GM23338 (cell line): ENCODE results near the gene SIK2. TPM values are rescaled to one million over a fixed set of nuclear protein-coding genes. Genes with fewer than 3 reads are reported as not detected.

Source experiments
- ATAC-seq: fragments of 200-7000 bp; cut with Tn5 transposase; 3 replicates; pipeline ENCODE4 v1.9.1; 2020
- DNase-seq: peaks from one replicate; pipeline ENCODE4 v3.0.0-alpha.2; 2015; ENCODE audit warnings: low spot score
- H2AFZ ChIP-seq: fragments of 200-600 bp; sonication (generic); 2 replicates; pipeline ENCODE4 v1.8.0; 2016; ENCODE audit warnings: antibody characterized with exemption, mild to moderate bottlenecking, moderate library complexity
- H3F3A ChIP-seq: fragments of 200-600 bp; sonication (generic); replicated peaks from 2 replicates; pipeline ENCODE4 v1.8.0; 2017; ENCODE audit warnings: antibody characterized with exemption, mixed run types, low read depth
- H3K27ac ChIP-seq: fragments of 200-600 bp; sonication (generic); 2 replicates; pipeline ENCODE4 v1.6.1; 2016; ENCODE audit warnings: low read depth
- H3K27me3 ChIP-seq: fragments of 200-600 bp; sonication (generic); 2 replicates; pipeline ENCODE4 v1.8.0; 2016; ENCODE audit warnings: mild to moderate bottlenecking, mixed run types, moderate library complexity; ENCODE audit not compliant: insufficient read depth
- H3K36me3 ChIP-seq: fragments of 200-600 bp; sonication (generic); 2 replicates; pipeline ENCODE4 v1.8.0; 2016; ENCODE audit warnings: mild to moderate bottlenecking; ENCODE audit not compliant: insufficient read depth
- H3K4me1 ChIP-seq: fragments of 200-600 bp; sonication (generic); 2 replicates; pipeline ENCODE4 v1.8.0; 2016; ENCODE audit warnings: mild to moderate bottlenecking, moderate library complexity; ENCODE audit not compliant: insufficient read depth
- H3K4me2 ChIP-seq: fragments of 200-600 bp; sonication (generic); 2 replicates; pipeline ENCODE4 v1.7.1; 2017; ENCODE audit warnings: mixed run types
- H3K4me3 ChIP-seq: fragments of 200-600 bp; sonication (generic); 2 replicates; pipeline ENCODE4 v1.6.1; 2016; ENCODE audit warnings: mixed run types
- H3K79me2 ChIP-seq: fragments of 200-600 bp; sonication (generic); replicated peaks from 2 replicates; pipeline ENCODE4 v1.8.0; 2017; ENCODE audit warnings: mild to moderate bottlenecking; ENCODE audit not compliant: insufficient read depth
- H3K9me2 ChIP-seq: fragments of 200-600 bp; sonication (generic); 2 replicates; pipeline ENCODE4 v1.8.0; 2017; ENCODE audit not compliant: insufficient read depth
- H4K20me1 ChIP-seq: fragments of 200-600 bp; sonication (generic); replicated peaks from 2 replicates; pipeline ENCODE4 v1.8.0; 2017; ENCODE audit warnings: mild to moderate bottlenecking; ENCODE audit not compliant: insufficient read depth
- H3K27ac Mint-ChIP-seq: 2 replicates; pipeline ENCODE4 v1.8.0; 2020; ENCODE audit warnings: inconsistent platforms, mild to moderate bottlenecking, moderate library complexity, mixed read lengths
- H3K27me3 Mint-ChIP-seq: 3 replicates; pipeline ENCODE4 v1.8.0; 2022; ENCODE audit warnings: low read depth, mild to moderate bottlenecking, moderate library complexity, mixed read lengths, inconsistent platforms; ENCODE audit not compliant: insufficient read depth, poor library complexity
- H3K36me3 Mint-ChIP-seq: 3 replicates; pipeline ENCODE4 v1.8.0; 2021; ENCODE audit warnings: low read depth, mild to moderate bottlenecking, inconsistent platforms, moderate library complexity, mixed read lengths
- H3K4me1 Mint-ChIP-seq: 3 replicates; pipeline ENCODE4 v1.8.0; 2020; ENCODE audit warnings: mild to moderate bottlenecking, inconsistent platforms, mixed read lengths
- H3K4me3 Mint-ChIP-seq: 3 replicates; pipeline ENCODE4 v1.8.0; 2021; ENCODE audit warnings: moderate library complexity, mild to moderate bottlenecking, inconsistent platforms, mixed read lengths
- H3K9me3 Mint-ChIP-seq: 3 replicates; pipeline ENCODE4 v1.8.0; 2020; ENCODE audit warnings: moderate library complexity, mild to moderate bottlenecking, inconsistent platforms, mixed read lengths
- CREB1 ChIP-seq: fragments of 250-450 bp; sonication (Bioruptor Pico); IDR thresholded peaks from 2 replicates; pipeline ENCODE4 v1.5.0; 2020; ENCODE audit warnings: low read depth, mild to moderate bottlenecking, moderate library complexity
- EZH2 ChIP-seq: fragments of 200-600 bp; sonication (generic); IDR thresholded peaks from one replicate; pipeline ENCODE4 v1.8.0; 2017; ENCODE audit warnings: antibody characterized with exemption, mild to moderate bottlenecking, low read depth; ENCODE audit not compliant: unreplicated experiment
- NANOG ChIP-seq: IDR thresholded peaks from 2 replicates; pipeline ENCODE4 v1.6.1; 2016; ENCODE audit warnings: antibody characterized with exemption, borderline replicate concordance
- REST ChIP-seq: IDR thresholded peaks from one replicate; pipeline ENCODE4 v1.6.1; 2018; ENCODE audit warnings: antibody characterized with exemption; ENCODE audit not compliant: unreplicated experiment
- STAT1 ChIP-seq: IDR thresholded peaks from one replicate; pipeline ENCODE4 v1.6.1; 2016; ENCODE audit warnings: antibody characterized with exemption; ENCODE audit not compliant: unreplicated experiment
- ZNF114 ChIP-seq: fragments of 250-450 bp; sonication (Bioruptor Pico); IDR thresholded peaks from 2 replicates; pipeline ENCODE4 v1.5.0; 2020; ENCODE audit warnings: mild to moderate bottlenecking, moderate library complexity
- ZNF331 ChIP-seq: fragments of 250-450 bp; sonication (Bioruptor Pico); IDR thresholded peaks from 2 replicates; pipeline ENCODE4 v1.5.0; 2020; ENCODE audit warnings: low read depth, mild to moderate bottlenecking, moderate library complexity
- polyA plus RNA-seq: library from polyadenylated mRNA; unstranded; fragments of >200 nt; fragmentation: Nextera tagmentation; extraction: Ambion mirVana; gene quantifications from 2 replicates; pipeline ENCODE4 v1.2.1, GENCODE V29; 2016
- total RNA-seq: library from RNA; depleted of rRNA; stranded (reverse); fragments of >200 nt; shearing (Covaris generic); gene quantifications from 2 replicates; pipeline ENCODE4 v1.2.3, GENCODE V29; 2014
- TF ChIP-seq, protein P1 (sequence below), 2 experiments: fragments of 200-600 bp in 1 of 2; sonication (generic) in 1 of 2; conservative IDR thresholded peaks; 2 replicates each; pipeline versions ENCODE4 v1.5.1 to v1.6.1; 2016 to 2017; ENCODE audit warnings: antibody characterized with exemption in 2 of 2, low read depth in 2 of 2, mild to moderate bottlenecking in 2 of 2, moderate library complexity in 1 of 2
- TF ChIP-seq, protein P2 (sequence below): IDR thresholded peaks from 2 replicates; pipeline ENCODE4 v1.6.1; 2016; ENCODE audit warnings: antibody characterized with exemption
- TF ChIP-seq, protein P3 (sequence below): fragments of 250-450 bp; sonication (Bioruptor Pico); IDR thresholded peaks from 2 replicates; pipeline ENCODE4 v1.5.0; 2020; ENCODE audit warnings: mild to moderate bottlenecking, moderate library complexity

The SIK2 gene
- total and polyA plus RNA-seq, 2 experiments from 2014 or later: 2.3 to 6.7 TPM

- Histone ChIP-seq H3K4me1 (peaks cover 21% of the 10 kb centered on the region), H2AFZ (no peak overlapping the region), H3F3A (no peaks in the 10 kb centered on the region), H3K27me3 (no peaks in the 10 kb centered on the region), H3K79me2 (no peaks in the 10 kb centered on the region), H3K4me2 (no peak overlapping the region), H3K4me3 (no peak overlapping the region), H3K9me2 (no peaks in the 10 kb centered on the region), H3K27ac (no peak overlapping the region), H4K20me1 (no peaks in the 10 kb centered on the region), H3K36me3 (peaks cover 12% of the 10 kb centered on the region; the same call in 1 of the 2 replicates)
- Mint-ChIP-seq H3K4me1 (peaks cover 18% of the 10 kb centered on the region), H3K27ac (no peak overlapping the region), H3K36me3 (peaks cover 27% of the 10 kb centered on the region), H3K4me3 (no peak overlapping the region), H3K27me3 (no peaks in the 10 kb centered on the region), H3K9me3 (peaks cover 26% of the 10 kb centered on the region)
- ATAC-seq (no peak), DNase-seq (no peak)
- TF ChIP-seq REST: no peak
- TF ChIP-seq ZNF114 (CRISPR knock-in tag): no peak
- no peak for TF ChIP-seq ZNF331 (CRISPR knock-in tag)
- no peak for TF ChIP-seq NANOG
- TF ChIP-seq, protein P1, sequence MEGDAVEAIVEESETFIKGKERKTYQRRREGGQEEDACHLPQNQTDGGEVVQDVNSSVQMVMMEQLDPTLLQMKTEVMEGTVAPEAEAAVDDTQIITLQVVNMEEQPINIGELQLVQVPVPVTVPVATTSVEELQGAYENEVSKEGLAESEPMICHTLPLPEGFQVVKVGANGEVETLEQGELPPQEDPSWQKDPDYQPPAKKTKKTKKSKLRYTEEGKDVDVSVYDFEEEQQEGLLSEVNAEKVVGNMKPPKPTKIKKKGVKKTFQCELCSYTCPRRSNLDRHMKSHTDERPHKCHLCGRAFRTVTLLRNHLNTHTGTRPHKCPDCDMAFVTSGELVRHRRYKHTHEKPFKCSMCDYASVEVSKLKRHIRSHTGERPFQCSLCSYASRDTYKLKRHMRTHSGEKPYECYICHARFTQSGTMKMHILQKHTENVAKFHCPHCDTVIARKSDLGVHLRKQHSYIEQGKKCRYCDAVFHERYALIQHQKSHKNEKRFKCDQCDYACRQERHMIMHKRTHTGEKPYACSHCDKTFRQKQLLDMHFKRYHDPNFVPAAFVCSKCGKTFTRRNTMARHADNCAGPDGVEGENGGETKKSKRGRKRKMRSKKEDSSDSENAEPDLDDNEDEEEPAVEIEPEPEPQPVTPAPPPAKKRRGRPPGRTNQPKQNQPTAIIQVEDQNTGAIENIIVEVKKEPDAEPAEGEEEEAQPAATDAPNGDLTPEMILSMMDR (conservative IDR thresholded peaks at IDR 0.05; ENCODE audit: low read depth in 2 of 2): no peak
- TF ChIP-seq, protein P2, sequence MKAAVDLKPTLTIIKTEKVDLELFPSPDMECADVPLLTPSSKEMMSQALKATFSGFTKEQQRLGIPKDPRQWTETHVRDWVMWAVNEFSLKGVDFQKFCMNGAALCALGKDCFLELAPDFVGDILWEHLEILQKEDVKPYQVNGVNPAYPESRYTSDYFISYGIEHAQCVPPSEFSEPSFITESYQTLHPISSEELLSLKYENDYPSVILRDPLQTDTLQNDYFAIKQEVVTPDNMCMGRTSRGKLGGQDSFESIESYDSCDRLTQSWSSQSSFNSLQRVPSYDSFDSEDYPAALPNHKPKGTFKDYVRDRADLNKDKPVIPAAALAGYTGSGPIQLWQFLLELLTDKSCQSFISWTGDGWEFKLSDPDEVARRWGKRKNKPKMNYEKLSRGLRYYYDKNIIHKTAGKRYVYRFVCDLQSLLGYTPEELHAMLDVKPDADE: no peak
- no peak for TF ChIP-seq CREB1 (CRISPR knock-in tag)
- no peak for TF ChIP-seq STAT1
- TF ChIP-seq EZH2: no peak
- TF ChIP-seq, protein P3, sequence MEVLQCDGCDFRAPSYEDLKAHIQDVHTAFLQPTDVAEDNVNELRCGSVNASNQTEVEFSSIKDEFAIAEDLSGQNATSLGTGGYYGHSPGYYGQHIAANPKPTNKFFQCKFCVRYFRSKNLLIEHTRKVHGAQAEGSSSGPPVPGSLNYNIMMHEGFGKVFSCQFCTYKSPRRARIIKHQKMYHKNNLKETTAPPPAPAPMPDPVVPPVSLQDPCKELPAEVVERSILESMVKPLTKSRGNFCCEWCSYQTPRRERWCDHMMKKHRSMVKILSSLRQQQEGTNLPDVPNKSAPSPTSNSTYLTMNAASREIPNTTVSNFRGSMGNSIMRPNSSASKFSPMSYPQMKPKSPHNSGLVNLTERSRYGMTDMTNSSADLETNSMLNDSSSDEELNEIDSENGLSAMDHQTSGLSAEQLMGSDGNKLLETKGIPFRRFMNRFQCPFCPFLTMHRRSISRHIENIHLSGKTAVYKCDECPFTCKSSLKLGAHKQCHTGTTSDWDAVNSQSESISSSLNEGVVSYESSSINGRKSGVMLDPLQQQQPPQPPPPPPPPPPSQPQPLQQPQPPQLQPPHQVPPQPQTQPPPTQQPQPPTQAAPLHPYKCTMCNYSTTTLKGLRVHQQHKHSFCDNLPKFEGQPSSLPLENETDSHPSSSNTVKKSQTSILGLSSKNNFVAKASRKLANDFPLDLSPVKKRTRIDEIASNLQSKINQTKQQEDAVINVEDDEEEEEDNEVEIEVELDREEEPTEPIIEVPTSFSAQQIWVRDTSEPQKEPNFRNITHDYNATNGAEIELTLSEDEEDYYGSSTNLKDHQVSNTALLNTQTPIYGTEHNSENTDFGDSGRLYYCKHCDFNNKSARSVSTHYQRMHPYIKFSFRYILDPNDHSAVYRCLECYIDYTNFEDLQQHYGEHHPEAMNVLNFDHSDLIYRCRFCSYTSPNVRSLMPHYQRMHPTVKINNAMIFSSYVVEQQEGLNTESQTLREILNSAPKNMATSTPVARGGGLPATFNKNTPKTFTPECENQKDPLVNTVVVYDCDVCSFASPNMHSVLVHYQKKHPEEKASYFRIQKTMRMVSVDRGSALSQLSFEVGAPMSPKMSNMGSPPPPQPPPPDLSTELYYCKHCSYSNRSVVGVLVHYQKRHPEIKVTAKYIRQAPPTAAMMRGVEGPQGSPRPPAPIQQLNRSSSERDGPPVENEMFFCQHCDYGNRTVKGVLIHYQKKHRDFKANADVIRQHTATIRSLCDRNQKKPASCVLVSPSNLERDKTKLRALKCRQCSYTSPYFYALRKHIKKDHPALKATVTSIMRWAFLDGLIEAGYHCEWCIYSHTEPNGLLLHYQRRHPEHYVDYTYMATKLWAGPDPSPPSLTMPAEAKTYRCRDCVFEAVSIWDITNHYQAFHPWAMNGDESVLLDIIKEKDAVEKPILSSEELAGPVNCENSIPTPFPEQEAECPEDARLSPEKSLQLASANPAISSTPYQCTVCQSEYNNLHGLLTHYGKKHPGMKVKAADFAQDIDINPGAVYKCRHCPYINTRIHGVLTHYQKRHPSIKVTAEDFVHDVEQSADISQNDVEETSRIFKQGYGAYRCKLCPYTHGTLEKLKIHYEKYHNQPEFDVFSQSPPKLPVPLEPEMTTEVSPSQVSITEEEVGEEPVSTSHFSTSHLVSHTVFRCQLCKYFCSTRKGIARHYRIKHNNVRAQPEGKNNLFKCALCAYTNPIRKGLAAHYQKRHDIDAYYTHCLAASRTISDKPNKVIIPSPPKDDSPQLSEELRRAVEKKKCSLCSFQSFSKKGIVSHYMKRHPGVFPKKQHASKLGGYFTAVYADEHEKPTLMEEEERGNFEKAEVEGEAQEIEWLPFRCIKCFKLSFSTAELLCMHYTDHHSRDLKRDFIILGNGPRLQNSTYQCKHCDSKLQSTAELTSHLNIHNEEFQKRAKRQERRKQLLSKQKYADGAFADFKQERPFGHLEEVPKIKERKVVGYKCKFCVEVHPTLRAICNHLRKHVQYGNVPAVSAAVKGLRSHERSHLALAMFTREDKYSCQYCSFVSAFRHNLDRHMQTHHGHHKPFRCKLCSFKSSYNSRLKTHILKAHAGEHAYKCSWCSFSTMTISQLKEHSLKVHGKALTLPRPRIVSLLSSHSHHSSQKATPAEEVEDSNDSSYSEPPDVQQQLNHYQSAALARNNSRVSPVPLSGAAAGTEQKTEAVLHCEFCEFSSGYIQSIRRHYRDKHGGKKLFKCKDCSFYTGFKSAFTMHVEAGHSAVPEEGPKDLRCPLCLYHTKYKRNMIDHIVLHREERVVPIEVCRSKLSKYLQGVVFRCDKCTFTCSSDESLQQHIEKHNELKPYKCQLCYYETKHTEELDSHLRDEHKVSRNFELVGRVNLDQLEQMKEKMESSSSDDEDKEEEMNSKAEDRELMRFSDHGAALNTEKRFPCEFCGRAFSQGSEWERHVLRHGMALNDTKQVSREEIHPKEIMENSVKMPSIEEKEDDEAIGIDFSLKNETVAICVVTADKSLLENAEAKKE (CRISPR knock-in tag): no peak
Measured at GRCh38 chr11:111557425-111558111, 44.7 kb upstream of the SIK2 start.
